IMR-90 (cell line): ENCODE results near the gene UBA3. TPM values are rescaled to one million over a fixed set of nuclear protein-coding genes. Genes with fewer than 3 reads are reported as not detected.

Experiments
- ATAC-seq: fragments of 200-7000 bp; cut with Tn5 transposase; 2 replicates; pipeline ENCODE4 v1.9.1; 2020; ENCODE audit warnings: low read depth, mild to moderate bottlenecking, moderate library complexity
- BruUV-seq: library from RNA; stranded (reverse); fragments of 400-500 nt; replicated peaks from 2 replicates; lab custom pipeline; 2021; lab: Mats Ljungman, UMichigan
- CTCF ChIA-PET: fragments of 300-600 bp; formaldehyde crosslinking; extraction: SDS; loops from one replicate; lab custom pipeline; 2021; ENCODE audit warnings: antibody characterized with exemption; lab: Yijun Ruan, JAX
- POLR2A ChIA-PET: fragments of 300-600 bp; sonication (Branson Sonifier 250); formaldehyde crosslinking; loops from one replicate; lab custom pipeline; 2022; ENCODE audit warnings: antibody characterized with exemption; ENCODE audit not compliant: unreplicated experiment; lab: Charles Lee
- DNase-seq: peaks from one replicate; pipeline ENCODE4 v3.0.0; 2013
- H2AFZ ChIP-seq: replicated peaks from 2 replicates; pipeline ENCODE3; 2013; ENCODE audit warnings: low read length, mild to moderate bottlenecking; ENCODE audit not compliant: poor library complexity
- H2AK5ac ChIP-seq: 2 replicates; pipeline ENCODE4 v1.6.1; 2013; ENCODE audit warnings: low read depth, low read length, inconsistent platforms
- H2AK9ac ChIP-seq: replicated peaks from 2 replicates; pipeline ENCODE3; 2013; ENCODE audit warnings: mild to moderate bottlenecking, low read depth, low read length, moderate library complexity; ENCODE audit not compliant: poor library complexity
- H2BK120ac ChIP-seq: 2 replicates; pipeline ENCODE4 v1.6.1; 2013; ENCODE audit warnings: low read depth, low read length, inconsistent platforms
- H2BK15ac ChIP-seq: 3 replicates; pipeline ENCODE4 v1.6.1; 2013; ENCODE audit warnings: low read depth, low read length, inconsistent platforms
- H2BK20ac ChIP-seq: 2 replicates; pipeline ENCODE4 v1.6.1; 2013; ENCODE audit warnings: low read depth, mild to moderate bottlenecking, inconsistent platforms, low read length, moderate library complexity
- H2BK5ac ChIP-seq: 2 replicates; pipeline ENCODE4 v1.6.1; 2013; ENCODE audit warnings: mild to moderate bottlenecking, low read depth, low read length, inconsistent platforms; ENCODE audit not compliant: poor library complexity, severe bottlenecking
- H3K14ac ChIP-seq: replicated peaks from 2 replicates; pipeline ENCODE4 v1.6.1; 2013; ENCODE audit warnings: low read depth, low read length, inconsistent platforms
- H3K18ac ChIP-seq: 2 replicates; pipeline ENCODE4 v1.6.1; 2013; ENCODE audit warnings: low read depth, low read length, control low read depth
- H3K23ac ChIP-seq: 2 replicates; pipeline ENCODE4 v1.6.1; 2013; ENCODE audit warnings: low read depth, low read length, inconsistent platforms
- H3K27ac ChIP-seq: 2 replicates; pipeline ENCODE4 v1.5.1; 2013; ENCODE audit warnings: mild to moderate bottlenecking, control low read depth, low read length; ENCODE audit not compliant: insufficient read depth
- H3K27me3 ChIP-seq: 2 replicates; pipeline ENCODE4 v1.6.1; 2013; ENCODE audit warnings: low read length; ENCODE audit not compliant: control insufficient read depth, insufficient read depth
- H3K36me3 ChIP-seq: 2 replicates; pipeline ENCODE4 v1.6.1; 2013; ENCODE audit warnings: low read length, mixed read lengths; ENCODE audit not compliant: control insufficient read depth, insufficient read depth
- H3K4ac ChIP-seq: 2 replicates; pipeline ENCODE4 v1.6.1; 2013; ENCODE audit warnings: low read depth, low read length, inconsistent platforms
- H3K4me1 ChIP-seq: 2 replicates; pipeline ENCODE4 v1.6.1; 2013; ENCODE audit warnings: low read length, mixed read lengths; ENCODE audit not compliant: control insufficient read depth, insufficient read depth
- H3K4me2 ChIP-seq: 2 replicates; pipeline ENCODE4 v1.6.1; 2013; ENCODE audit warnings: low read depth, mild to moderate bottlenecking, control low read depth, low read length, moderate library complexity
- H3K4me3 ChIP-seq: 2 replicates; pipeline ENCODE4 v1.5.1; 2013; ENCODE audit warnings: low read depth, mild to moderate bottlenecking, control low read depth, low read length, moderate library complexity; ENCODE audit not compliant: insufficient read depth
- H3K56ac ChIP-seq: 2 replicates; pipeline ENCODE4 v1.6.1; 2013; ENCODE audit warnings: low read length, inconsistent platforms; ENCODE audit not compliant: insufficient read depth; ENCODE audit errors: extremely low read depth
- H3K79me1 ChIP-seq, 2 experiments: 2 replicates each; pipeline ENCODE4 v1.6.1; 2013; ENCODE audit warnings: low read length in 2 of 2, inconsistent platforms in 1 of 2, low read depth in 1 of 2
- H3K9ac ChIP-seq: 2 replicates; pipeline ENCODE4 v1.6.1; 2013; ENCODE audit warnings: low read depth, low read length, control low read depth
- H3K9me1 ChIP-seq: 2 replicates; pipeline ENCODE4 v1.6.1; 2013; ENCODE audit warnings: low read length, inconsistent platforms; ENCODE audit not compliant: insufficient read depth
- H3K9me3 ChIP-seq: 2 replicates; pipeline ENCODE4 v1.6.1; 2013; ENCODE audit warnings: low read length; ENCODE audit not compliant: control insufficient read depth, insufficient read depth
- H4K20me1 ChIP-seq: 2 replicates; pipeline ENCODE4 v1.6.1; 2013; ENCODE audit warnings: low read length, inconsistent platforms; ENCODE audit not compliant: insufficient read depth
- H4K5ac ChIP-seq: 2 replicates; pipeline ENCODE4 v1.6.1; 2013; ENCODE audit warnings: mild to moderate bottlenecking, low read depth, low read length, control low read depth
- H4K8ac ChIP-seq, 2 experiments: 2 replicates each; pipeline ENCODE4 v1.6.1; 2013; ENCODE audit warnings: low read depth in 2 of 2, low read length in 2 of 2, control low read depth in 1 of 2, inconsistent platforms in 1 of 2
- H4K91ac ChIP-seq: 2 replicates; pipeline ENCODE4 v1.6.1; 2013; ENCODE audit warnings: low read depth, low read length, inconsistent platforms; ENCODE audit not compliant: insufficient read depth
- BHLHE40 ChIP-seq: fragments of 150-350 bp; IDR thresholded peaks from 2 replicates; pipeline ENCODE4 v1.6.1; 2016; ENCODE audit warnings: mild to moderate bottlenecking, low read depth, low read length
- CEBPB ChIP-seq: IDR thresholded peaks from 2 replicates; pipeline ENCODE4 v1.6.1; 2012; ENCODE audit warnings: low read depth, low read length, improper control_type of control experiment
- CHD1 ChIP-seq: IDR thresholded peaks from 2 replicates; pipeline ENCODE4 v1.6.1; 2012; ENCODE audit warnings: low read depth, low read length, improper control_type of control experiment
- CTCF ChIP-seq: conservative IDR thresholded peaks from 2 replicates; pipeline ENCODE4 v1.5.1; 2012; ENCODE audit warnings: mild to moderate bottlenecking, low read depth, low read length, improper control_type of control experiment
- FOS ChIP-seq: fragments of 150-350 bp; IDR thresholded peaks from 2 replicates; pipeline ENCODE4 v1.6.1; 2016; ENCODE audit warnings: low read depth, low read length
- MAFK ChIP-seq: IDR thresholded peaks from 2 replicates; pipeline ENCODE4 v1.6.1; 2012; ENCODE audit warnings: low read depth, low read length, improper control_type of control experiment
- MAZ ChIP-seq: IDR thresholded peaks from 2 replicates; pipeline ENCODE4 v1.6.1; 2012; ENCODE audit warnings: low read depth, mild to moderate bottlenecking, low read length, improper control_type of control experiment, moderate library complexity, borderline replicate concordance
- MXI1 ChIP-seq: IDR thresholded peaks from 2 replicates; pipeline ENCODE4 v1.6.1; 2012; ENCODE audit warnings: low read depth, mild to moderate bottlenecking, low read length, moderate library complexity, borderline replicate concordance
- NFE2L2 ChIP-seq: fragments of 150-350 bp; IDR thresholded peaks from 2 replicates; pipeline ENCODE4 v1.6.1; 2016; ENCODE audit warnings: low read depth, mild to moderate bottlenecking, low read length
- POLR2A ChIP-seq: IDR thresholded peaks from 2 replicates; pipeline ENCODE4 v1.6.1; 2012; ENCODE audit warnings: mild to moderate bottlenecking, low read depth, low read length
- RAD21 ChIP-seq: IDR thresholded peaks from 2 replicates; pipeline ENCODE4 v1.6.1; 2012; ENCODE audit warnings: low read length, improper control_type of control experiment
- RCOR1 ChIP-seq: IDR thresholded peaks from 2 replicates; pipeline ENCODE4 v1.6.1; 2012; ENCODE audit warnings: mild to moderate bottlenecking, low read length, improper control_type of control experiment; ENCODE audit not compliant: insufficient replicate concordance
- RFX5 ChIP-seq: IDR thresholded peaks from 2 replicates; pipeline ENCODE4 v1.8.0; 2012; ENCODE audit warnings: low read depth, mild to moderate bottlenecking, low read length, moderate library complexity
- SMC3 ChIP-seq: fragments of 150-350 bp; IDR thresholded peaks from 2 replicates; pipeline ENCODE4 v1.6.1; 2016; ENCODE audit warnings: low read depth, mild to moderate bottlenecking, antibody characterized with exemption, low read length, moderate library complexity
- USF2 ChIP-seq: fragments of 150-350 bp; IDR thresholded peaks from 2 replicates; pipeline ENCODE4 v1.6.1; 2017; ENCODE audit warnings: mild to moderate bottlenecking, antibody characterized with exemption, low read length, low read depth
- WGBS, 2 experiments: methylation state at CpG; one replicate each; pipeline versions ENCODE4 v1.1.5 to v1.1.7; 2013; ENCODE audit warnings: missing lambda C conversion rate in 2 of 2; ENCODE audit not compliant: insufficient read length in 1 of 2; ENCODE audit errors: extremely low coverage in 2 of 2; 5-methylcytosine and 5-hydroxymethylcytosine counted together
- dilution Hi-C: fragments of 300-500 bp; cut with HindIII; formaldehyde crosslinking; loops from one replicate; pipeline ENCODE4 v1.14.3; 2018; ENCODE audit warnings: low sequenced_read_pairs; ENCODE audit not compliant: unreplicated experiment
- in situ Hi-C: fragments of 300-500 bp; cut with MboI; formaldehyde crosslinking; loops from 3 replicates; pipeline ENCODE4 v1.14.3; 2019; ENCODE audit warnings: low sequenced_read_pairs, inconsistent platforms, mixed read lengths
- intact Hi-C: fragments of 100-400 bp; cut with micrococcal nuclease; formaldehyde crosslinking; loops from 2 replicates; pipeline ENCODE4 v1.10.0; 2022
- polyA plus RNA-seq, 3 experiments: library from polyadenylated mRNA; depleted of rRNA; stranded (reverse); fragments of >200 nt; gene quantifications; 2 replicates each; pipeline ENCODE4 v1.2.3, GENCODE V29; 2012; ENCODE audit warnings: low replicate concordance in 1 of 3
- total RNA-seq: library from RNA; depleted of rRNA; stranded (reverse); fragments of >200 nt; gene quantifications from 2 replicates; pipeline ENCODE4 v1.2.3, GENCODE V29; 2012

UBA3 gene
- total and polyA plus RNA-seq, 2 of the 4 experiments (the other 2 are of a cell fraction): 51.8 to 64.3 TPM

- ATAC-seq (no peak), DNase-seq (no peak)
- Histone ChIP-seq H2BK120ac (no peak overlapping the region), H2AK9ac (no peak overlapping the region), H4K91ac (no peak overlapping the region), H4K8ac (no peak overlapping the region), H3K9me3 (no peaks in the 10 kb centered on the region), H2BK20ac (no peak overlapping the region), H3K9me1 (no peaks in the 10 kb centered on the region), H3K36me3 (peaks cover 10% of the 10 kb centered on the region), H3K56ac (no peak overlapping the region), H3K27ac (no peak overlapping the region), H4K20me1 (no peaks in the 10 kb centered on the region; the same call in 1 of the 2 replicates), H2AK5ac (no peak overlapping the region), H2BK5ac (no peak overlapping the region), H2BK15ac (no peak overlapping the region), H3K4me2 (no peak overlapping the region), H3K18ac (no peak overlapping the region), H3K4ac (no peak overlapping the region), H2AFZ (no peak overlapping the region), H3K79me1 (no peaks in the 10 kb centered on the region; a peak in 1 of 4 replicates), H3K4me3 (no peak overlapping the region), H3K27me3 (no peaks in the 10 kb centered on the region), H3K14ac (no peak overlapping the region), H3K23ac (no peak overlapping the region), H4K5ac (no peak overlapping the region), H3K9ac (no peak overlapping the region), H3K4me1 (no peaks in the 10 kb centered on the region)
- intact Hi-C loops: no loop called here
- no TSS peak for BruUV-seq
- dilution Hi-C loops: no loop called here
- 93% methylated on average over 4 of the region's 5 CpGs; no CpG with 5 or more reads in 1 of the 2 experiments for WGBS, 2 experiments
- POLR2A ChIA-PET: no interaction called here
- in situ Hi-C loops: no loop called here
- CTCF ChIA-PET: interaction anchor here (1.2 kb wide), 1 partner anchor 13 kb away, joined by 3 read pairs; no protein-coding TSS in a partner anchor
- TF ChIP-seq RCOR1: no peak
- TF ChIP-seq BHLHE40: no peak
- no peak for TF ChIP-seq MAZ
- TF ChIP-seq FOS: no peak
- no peak for TF ChIP-seq USF2
- TF ChIP-seq CEBPB: no peak
- no peak for TF ChIP-seq CHD1
- TF ChIP-seq CTCF: no peak
- TF ChIP-seq SMC3: no peak
- TF ChIP-seq RAD21: no peak
- TF ChIP-seq MAFK: no peak
- TF ChIP-seq NFE2L2: no peak
- no peak for TF ChIP-seq RFX5
- no peak for TF ChIP-seq MXI1
- TF ChIP-seq POLR2A: no peak
Observed at GRCh38 chr3:69107841-69108240, 27.7 kb upstream of the UBA3 start.
